ENCODE data around the gene SLC25A41. TPM values are rescaled to one million over a fixed set of nuclear protein-coding genes. Genes with fewer than 3 reads are reported as not detected.

The SLC25A41 gene
- total RNA-seq, 6 experiments from 2014 or later = not detected

DNA sequence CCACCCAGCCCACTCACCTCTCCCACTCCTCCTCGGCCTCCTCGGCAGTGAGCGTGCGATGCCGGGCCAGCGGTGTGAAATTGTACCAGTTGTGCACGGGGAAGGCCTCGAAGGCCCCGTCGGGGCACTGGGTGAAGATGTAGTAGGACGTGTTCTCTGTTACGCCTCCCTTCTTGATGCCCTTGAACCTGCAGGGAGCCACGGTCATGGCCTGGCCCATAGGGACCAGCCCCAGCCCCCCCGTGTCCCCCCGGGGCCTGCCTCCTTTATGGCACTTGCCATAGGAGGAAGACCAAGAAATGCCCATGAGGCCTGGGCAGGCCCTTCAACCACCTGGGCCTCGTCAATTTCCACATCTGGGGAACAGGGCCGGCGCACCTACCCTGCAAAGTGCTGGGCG lies 46.2 kb downstream of the SLC25A41 start:
- H3K27ac Mint-ChIP-seq = no peak overlapping the region
- H3K27me3 Mint-ChIP-seq (ENCODE audit: insufficient read depth) = no peaks in the 10 kb centered on the region; the same call in 1 of the 2 replicates
- no peak overlapping the region for H3K4me3 Mint-ChIP-seq
- TF ChIP-seq, protein P1, sequence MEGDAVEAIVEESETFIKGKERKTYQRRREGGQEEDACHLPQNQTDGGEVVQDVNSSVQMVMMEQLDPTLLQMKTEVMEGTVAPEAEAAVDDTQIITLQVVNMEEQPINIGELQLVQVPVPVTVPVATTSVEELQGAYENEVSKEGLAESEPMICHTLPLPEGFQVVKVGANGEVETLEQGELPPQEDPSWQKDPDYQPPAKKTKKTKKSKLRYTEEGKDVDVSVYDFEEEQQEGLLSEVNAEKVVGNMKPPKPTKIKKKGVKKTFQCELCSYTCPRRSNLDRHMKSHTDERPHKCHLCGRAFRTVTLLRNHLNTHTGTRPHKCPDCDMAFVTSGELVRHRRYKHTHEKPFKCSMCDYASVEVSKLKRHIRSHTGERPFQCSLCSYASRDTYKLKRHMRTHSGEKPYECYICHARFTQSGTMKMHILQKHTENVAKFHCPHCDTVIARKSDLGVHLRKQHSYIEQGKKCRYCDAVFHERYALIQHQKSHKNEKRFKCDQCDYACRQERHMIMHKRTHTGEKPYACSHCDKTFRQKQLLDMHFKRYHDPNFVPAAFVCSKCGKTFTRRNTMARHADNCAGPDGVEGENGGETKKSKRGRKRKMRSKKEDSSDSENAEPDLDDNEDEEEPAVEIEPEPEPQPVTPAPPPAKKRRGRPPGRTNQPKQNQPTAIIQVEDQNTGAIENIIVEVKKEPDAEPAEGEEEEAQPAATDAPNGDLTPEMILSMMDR (IDR thresholded peaks at IDR 0.05) = no peak
- peaks cover 33% of the 10 kb centered on the region for H3K36me3 Mint-ChIP-seq (ENCODE audit: low read depth)
- H3K9me3 Mint-ChIP-seq = no peaks in the 10 kb centered on the region
- no peak for DNase-seq
- peaks cover 9% of the 10 kb centered on the region for H3K4me1 Mint-ChIP-seq (ENCODE audit: low read depth)

DNA sequence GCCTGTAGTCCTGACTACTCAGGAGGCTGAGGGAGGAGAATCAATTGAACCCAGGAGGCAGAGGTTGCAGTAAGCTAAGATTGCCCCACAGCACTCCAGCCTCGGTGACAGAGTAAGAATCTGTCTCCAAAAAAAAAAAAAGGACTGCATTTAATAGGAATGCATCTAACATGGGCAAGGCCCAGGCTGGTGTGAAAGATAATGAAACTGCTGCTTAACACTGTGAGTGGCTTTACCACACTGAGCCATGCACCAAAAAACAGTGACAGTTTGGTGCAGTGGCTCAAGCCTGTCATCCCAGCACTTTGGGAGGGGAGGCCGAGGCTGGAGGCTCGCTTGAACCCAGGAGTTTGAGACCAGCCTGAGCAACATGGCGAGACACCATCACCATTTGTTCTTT lies 49.2 kb downstream of the SLC25A41 start:
- Mint-ChIP-seq H3K27ac (no peak overlapping the region), H3K36me3 (ENCODE audit: low read depth) (peaks cover 28% of the 10 kb centered on the region), H3K9me3 (no peaks in the 10 kb centered on the region), H3K27me3 (ENCODE audit: insufficient read depth) (no peaks in the 10 kb centered on the region; the same call in 1 of the 2 replicates), H3K4me1 (ENCODE audit: low read depth) (no peaks in the 10 kb centered on the region), H3K4me3 (no peak overlapping the region)
- TF ChIP-seq, protein P1 (IDR thresholded peaks at IDR 0.05) = no peak
- no peak for DNase-seq

DNA sequence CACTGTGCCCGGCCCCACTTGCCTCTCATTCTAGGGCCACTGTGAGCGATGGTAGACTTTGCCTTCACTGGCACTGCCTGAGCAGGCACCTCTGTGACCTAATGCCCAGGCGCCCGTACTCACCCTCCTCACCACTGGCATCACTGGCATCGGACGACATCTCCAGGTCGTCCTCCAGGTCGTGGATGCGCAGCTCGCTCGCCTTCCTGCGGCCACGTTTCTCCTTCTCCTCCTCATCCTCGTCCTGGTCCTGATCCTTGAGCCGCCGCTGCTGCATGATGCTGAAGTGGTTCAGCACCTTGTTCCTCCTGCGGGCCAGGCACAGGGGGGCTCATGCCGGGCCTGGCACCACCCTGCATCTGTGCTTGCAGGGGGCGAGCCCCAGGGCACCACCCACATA lies 50.4 kb downstream of the SLC25A41 start:
- Mint-ChIP-seq H3K9me3 (no peaks in the 10 kb centered on the region), H3K4me1 (ENCODE audit: low read depth) (peaks cover 5% of the 10 kb centered on the region; the same call in 1 of the 2 replicates), H3K36me3 (ENCODE audit: low read depth) (peaks cover 28% of the 10 kb centered on the region), H3K27ac (no peak overlapping the region), H3K4me3 (no peak overlapping the region), H3K27me3 (ENCODE audit: insufficient read depth) (no peaks in the 10 kb centered on the region; the same call in 1 of the 2 replicates)
- TF ChIP-seq, protein P1 (IDR thresholded peaks at IDR 0.05) = no peak
- DNase-seq = no peak

DNA sequence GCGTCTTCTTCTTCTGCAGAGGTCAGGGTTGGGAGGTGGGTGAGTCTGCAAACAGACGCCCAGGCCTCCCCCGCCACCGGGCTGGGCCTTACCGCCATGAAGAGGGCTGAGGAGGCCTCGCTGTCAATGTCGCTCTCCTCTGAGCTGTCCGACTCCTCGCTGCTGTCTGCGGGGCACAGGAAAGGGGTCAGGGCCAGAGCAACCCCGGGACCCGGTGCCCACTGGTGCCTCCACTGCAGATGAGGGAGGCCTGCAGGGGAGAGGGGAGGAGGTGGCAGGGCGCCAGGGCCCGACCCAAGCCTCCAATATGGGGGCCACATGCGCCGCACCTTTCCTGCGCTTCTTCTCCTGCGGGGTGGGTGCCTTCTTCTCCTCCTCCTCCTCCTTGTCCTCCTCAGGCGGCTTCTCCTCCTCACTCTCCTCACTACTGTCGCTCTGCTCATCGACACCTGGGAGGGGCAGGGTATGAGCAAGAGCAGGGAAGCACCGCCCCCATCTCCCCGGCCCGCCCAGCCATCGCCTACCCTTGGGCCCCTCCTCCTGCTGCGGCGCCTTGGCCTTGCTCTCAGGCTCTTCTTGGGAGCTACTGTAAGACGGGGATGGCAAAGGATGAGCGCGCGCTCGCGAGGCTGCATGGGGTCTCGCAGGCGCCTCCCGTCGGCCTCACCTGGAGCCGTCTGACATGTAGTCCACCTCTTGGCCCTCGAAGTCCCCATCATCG lies 52.4 kb downstream of the SLC25A41 start:
- H3K27me3 Mint-ChIP-seq (ENCODE audit: insufficient read depth) = no peaks in the 10 kb centered on the region
- H3K4me1 Mint-ChIP-seq (ENCODE audit: low read depth) = peaks cover 7% of the 10 kb centered on the region; the same call in 1 of the 2 replicates
- no peak overlapping the region for H3K4me3 Mint-ChIP-seq
- no peak for DNase-seq
- no peak overlapping the region for H3K27ac Mint-ChIP-seq
- TF ChIP-seq, protein P1 (IDR thresholded peaks at IDR 0.05) = no peak
- H3K36me3 Mint-ChIP-seq (ENCODE audit: low read depth) = peaks cover 28% of the 10 kb centered on the region
- H3K9me3 Mint-ChIP-seq = no peaks in the 10 kb centered on the region

DNA sequence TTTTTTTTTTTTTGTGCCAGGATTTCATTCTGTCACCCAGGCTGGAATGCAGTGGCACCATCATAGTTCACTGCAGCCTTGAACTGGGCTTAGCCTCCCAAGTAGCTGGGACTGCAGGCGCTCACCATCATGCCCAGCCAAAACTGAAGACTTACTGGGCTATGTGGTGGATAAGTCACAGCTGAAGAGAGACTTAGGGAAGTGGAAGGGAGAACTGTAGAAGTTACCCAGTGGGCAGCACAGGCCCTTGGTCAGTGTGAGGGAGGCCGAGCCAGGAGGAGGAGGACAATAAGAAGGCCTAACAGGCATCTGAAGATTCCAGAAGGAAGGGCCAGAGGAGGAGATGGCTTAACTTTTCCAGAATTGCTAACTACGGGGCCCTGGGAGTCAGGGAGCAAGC lies 53.8 kb downstream of the SLC25A41 start:
- no peak overlapping the region for H3K4me3 Mint-ChIP-seq
- peaks cover 19% of the 10 kb centered on the region for H3K36me3 Mint-ChIP-seq (ENCODE audit: low read depth)

More for the DNA sequence above, 53.8 kb downstream of the SLC25A41 start:
- peaks cover 7% of the 10 kb centered on the region; the same call in 1 of the 2 replicates for H3K4me1 Mint-ChIP-seq (ENCODE audit: low read depth)
- H3K27ac Mint-ChIP-seq = no peak overlapping the region
- TF ChIP-seq, protein P1 (IDR thresholded peaks at IDR 0.05) = no peak
- H3K27me3 Mint-ChIP-seq (ENCODE audit: insufficient read depth) = no peaks in the 10 kb centered on the region
- no peak for DNase-seq
- no peaks in the 10 kb centered on the region for H3K9me3 Mint-ChIP-seq
